ENCODE measurements around the gene RNF144A.

The RNF144A gene

DNA sequence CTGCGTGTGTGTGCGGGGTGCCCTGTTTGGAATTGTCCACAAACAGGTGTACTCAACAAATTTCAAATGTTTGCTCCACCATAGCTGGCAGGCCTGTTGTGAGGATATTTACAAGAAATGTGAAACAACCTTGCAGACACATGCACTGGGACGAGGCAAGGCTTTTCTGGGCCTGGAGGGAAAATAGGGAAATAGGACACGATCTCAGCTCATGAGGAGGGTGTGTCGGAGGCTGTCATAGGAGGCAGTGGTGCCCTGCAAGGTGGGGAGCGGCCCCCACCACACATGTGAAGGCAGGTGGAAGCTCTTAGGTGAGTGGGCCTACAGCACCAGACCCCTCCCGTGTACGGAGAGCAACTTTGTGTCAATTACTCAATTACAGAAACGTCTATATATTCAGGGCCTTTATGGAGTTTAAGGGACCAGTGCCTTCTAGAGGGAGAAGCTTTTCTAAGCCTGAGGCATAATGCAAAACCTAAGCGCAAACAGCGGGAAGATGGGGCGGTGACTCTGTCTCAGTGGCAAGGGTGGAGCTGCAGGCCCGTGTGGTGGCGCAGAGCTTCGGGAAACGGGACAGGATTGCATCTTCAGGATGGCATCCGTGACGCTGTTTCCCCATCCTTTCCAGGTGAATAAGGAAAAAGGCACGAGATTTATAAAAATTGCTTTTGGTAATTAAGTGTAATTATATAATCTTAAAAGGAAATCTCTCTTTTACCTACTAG lies 48.0 kb downstream of the RNF144A start:
- H2AFZ ChIP-seq (ENCODE audit: low read depth, low read length) = no peak overlapping the region
- no peak overlapping the region for H3K4me3 ChIP-seq (ENCODE audit: low read length)
- no peaks in the 10 kb centered on the region for H3K4me1 ChIP-seq (ENCODE audit: insufficient read depth, low read length)
- H3K36me3 ChIP-seq (ENCODE audit: insufficient read depth, low read length) = peaks cover 3% of the 10 kb centered on the region
- H3K27me3 ChIP-seq (ENCODE audit: insufficient read depth, low read length) = no peaks in the 10 kb centered on the region
- peaks cover 9% of the 10 kb centered on the region for H3K9me3 ChIP-seq (ENCODE audit: low read length)

- H3K4me3 ChIP-seq (ENCODE audit: low read length) = no peak overlapping the region
- H3K9me3 ChIP-seq (ENCODE audit: low read length) = peaks cover 12% of the 10 kb centered on the region
- no peaks in the 10 kb centered on the region for H3K27me3 ChIP-seq (ENCODE audit: insufficient read depth, low read length)
- H3K4me1 ChIP-seq (ENCODE audit: insufficient read depth, low read length) = no peaks in the 10 kb centered on the region
- no peak overlapping the region for H2AFZ ChIP-seq (ENCODE audit: low read depth, low read length)
- H3K36me3 ChIP-seq (ENCODE audit: insufficient read depth, low read length) = peaks cover 8% of the 10 kb centered on the region
Observed at GRCh38 chr2:6966446-6966940, 49.3 kb downstream of the RNF144A start.

GRCh38 chr2:6967301-6967700 lies 50.1 kb downstream of the RNF144A start:
- Histone ChIP-seq H2AFZ (ENCODE audit: low read depth, low read length) (no peak overlapping the region), H3K36me3 (ENCODE audit: insufficient read depth, low read length) (peaks cover 15% of the 10 kb centered on the region), H3K27me3 (ENCODE audit: insufficient read depth, low read length) (no peaks in the 10 kb centered on the region), H3K9me3 (ENCODE audit: low read length) (peaks cover 14% of the 10 kb centered on the region), H3K4me3 (ENCODE audit: low read length) (no peak overlapping the region), H3K4me1 (ENCODE audit: insufficient read depth, low read length) (no peaks in the 10 kb centered on the region)

DNA sequence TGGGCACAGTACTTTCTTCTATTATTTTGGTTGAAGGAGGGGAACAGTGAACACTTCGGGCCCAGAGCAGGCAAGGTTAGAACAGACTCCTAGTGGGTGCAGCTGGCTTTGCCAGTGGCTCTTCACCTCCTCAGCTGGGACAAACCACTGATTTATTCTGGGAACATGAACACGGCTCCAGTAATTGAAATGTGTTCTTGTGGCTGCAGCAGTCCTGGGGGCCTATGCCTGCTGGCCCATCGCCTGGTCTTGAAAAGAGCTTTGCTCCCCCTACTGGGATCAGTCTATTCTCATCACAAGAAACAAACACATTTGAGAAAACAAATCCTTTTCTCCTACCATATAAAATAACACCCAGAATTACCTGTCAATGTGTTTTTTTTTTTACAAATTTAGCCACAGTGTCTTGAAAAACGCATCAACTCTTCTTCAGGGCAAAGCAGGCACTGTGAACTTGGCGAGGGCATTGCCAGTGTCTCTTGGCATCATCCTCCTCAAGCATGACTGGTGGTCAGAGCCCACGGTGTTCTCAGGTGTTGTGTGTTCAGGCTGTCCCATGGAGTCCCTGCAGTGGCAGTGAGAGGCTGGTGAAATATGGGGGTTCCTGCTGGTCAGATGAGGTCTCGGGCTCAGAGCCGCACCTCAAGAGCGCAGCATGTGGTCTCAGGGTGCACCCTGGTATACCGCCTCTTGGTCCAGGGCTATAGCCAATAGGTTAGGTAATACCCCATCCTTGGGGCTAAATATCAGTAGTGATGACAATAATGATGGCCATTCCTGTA lies 51.3 kb downstream of the RNF144A start:
- Histone ChIP-seq H2AFZ (ENCODE audit: low read depth, low read length) (no peak overlapping the region), H3K4me3 (ENCODE audit: low read length) (no peak overlapping the region), H3K36me3 (ENCODE audit: insufficient read depth, low read length) (peaks cover 16% of the 10 kb centered on the region), H3K4me1 (ENCODE audit: insufficient read depth, low read length) (no peaks in the 10 kb centered on the region), H3K27me3 (ENCODE audit: insufficient read depth, low read length) (no peaks in the 10 kb centered on the region), H3K9me3 (ENCODE audit: low read length) (peaks cover 14% of the 10 kb centered on the region)

GRCh38 chr2:6970551-6970950 lies 53.3 kb downstream of the RNF144A start:
- H3K27me3 ChIP-seq (ENCODE audit: insufficient read depth, low read length) = no peaks in the 10 kb centered on the region
- H3K36me3 ChIP-seq (ENCODE audit: insufficient read depth, low read length) = peaks cover 19% of the 10 kb centered on the region

GRCh38 chr2:6970976-6971480 lies 53.8 kb downstream of the RNF144A start:
- H3K4me3 ChIP-seq (ENCODE audit: low read length) = no peak overlapping the region
- H3K36me3 ChIP-seq (ENCODE audit: insufficient read depth, low read length) = peaks cover 19% of the 10 kb centered on the region
- no peaks in the 10 kb centered on the region for H3K27me3 ChIP-seq (ENCODE audit: insufficient read depth, low read length)
- H3K9me3 ChIP-seq (ENCODE audit: low read length) = peaks cover 12% of the 10 kb centered on the region
- no peaks in the 10 kb centered on the region for H3K4me1 ChIP-seq (ENCODE audit: insufficient read depth, low read length)
- H2AFZ ChIP-seq (ENCODE audit: low read depth, low read length) = no peak overlapping the region

More at GRCh38 chr2:6970551-6970950, 53.3 kb downstream of the RNF144A start:
- peaks cover 12% of the 10 kb centered on the region for H3K9me3 ChIP-seq (ENCODE audit: low read length)
- no peak overlapping the region for H2AFZ ChIP-seq (ENCODE audit: low read depth, low read length)
- H3K4me1 ChIP-seq (ENCODE audit: insufficient read depth, low read length) = no peaks in the 10 kb centered on the region
- no peak overlapping the region for H3K4me3 ChIP-seq (ENCODE audit: low read length)

GRCh38 chr2:6971502-6971901 lies 54.3 kb downstream of the RNF144A start:
- H3K4me3 ChIP-seq (ENCODE audit: low read length) = no peak overlapping the region
- H3K36me3 ChIP-seq (ENCODE audit: insufficient read depth, low read length) = peaks cover 19% of the 10 kb centered on the region
- H2AFZ ChIP-seq (ENCODE audit: low read depth, low read length) = no peak overlapping the region
- peaks cover 12% of the 10 kb centered on the region for H3K9me3 ChIP-seq (ENCODE audit: low read length)
- no peaks in the 10 kb centered on the region for H3K27me3 ChIP-seq (ENCODE audit: insufficient read depth, low read length)
- H3K4me1 ChIP-seq (ENCODE audit: insufficient read depth, low read length) = no peaks in the 10 kb centered on the region

DNA sequence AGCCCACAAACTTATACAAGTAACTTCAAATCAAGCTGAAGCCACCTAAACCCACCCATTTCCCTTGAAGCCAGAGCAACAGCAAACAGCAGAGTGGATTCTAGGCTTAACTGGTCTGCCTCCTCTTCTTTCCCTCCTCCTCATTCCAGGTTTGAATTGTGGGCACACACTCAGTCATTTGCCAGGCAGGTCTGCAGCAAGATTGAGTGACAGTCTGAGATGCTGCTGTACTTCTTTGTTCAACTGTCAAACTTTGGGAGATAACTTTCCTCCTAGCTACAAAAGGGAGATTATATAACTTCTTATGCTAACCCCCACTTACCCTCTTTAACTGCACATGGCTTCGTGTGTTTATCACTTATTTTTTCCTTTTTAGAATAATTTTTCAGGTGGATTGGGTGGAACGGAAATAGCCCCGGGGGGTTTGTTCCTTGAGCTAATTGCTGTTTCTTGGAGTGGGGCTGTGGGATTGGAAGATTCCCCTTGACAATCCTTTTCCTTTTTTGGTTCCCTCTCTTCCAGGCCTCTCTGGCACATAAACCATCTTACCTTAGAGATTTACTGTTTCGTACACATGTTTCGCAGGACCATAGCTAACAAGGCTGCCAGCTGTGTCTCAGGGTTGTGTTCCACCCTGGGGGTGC lies 55.0 kb downstream of the RNF144A start:
- Histone ChIP-seq H3K4me1 (ENCODE audit: insufficient read depth, low read length) (no peaks in the 10 kb centered on the region), H3K27me3 (ENCODE audit: insufficient read depth, low read length) (no peaks in the 10 kb centered on the region), H3K36me3 (ENCODE audit: insufficient read depth, low read length) (peaks cover 19% of the 10 kb centered on the region), H2AFZ (ENCODE audit: low read depth, low read length) (no peak overlapping the region), H3K9me3 (ENCODE audit: low read length) (peaks cover 12% of the 10 kb centered on the region), H3K4me3 (ENCODE audit: low read length) (no peak overlapping the region)

DNA sequence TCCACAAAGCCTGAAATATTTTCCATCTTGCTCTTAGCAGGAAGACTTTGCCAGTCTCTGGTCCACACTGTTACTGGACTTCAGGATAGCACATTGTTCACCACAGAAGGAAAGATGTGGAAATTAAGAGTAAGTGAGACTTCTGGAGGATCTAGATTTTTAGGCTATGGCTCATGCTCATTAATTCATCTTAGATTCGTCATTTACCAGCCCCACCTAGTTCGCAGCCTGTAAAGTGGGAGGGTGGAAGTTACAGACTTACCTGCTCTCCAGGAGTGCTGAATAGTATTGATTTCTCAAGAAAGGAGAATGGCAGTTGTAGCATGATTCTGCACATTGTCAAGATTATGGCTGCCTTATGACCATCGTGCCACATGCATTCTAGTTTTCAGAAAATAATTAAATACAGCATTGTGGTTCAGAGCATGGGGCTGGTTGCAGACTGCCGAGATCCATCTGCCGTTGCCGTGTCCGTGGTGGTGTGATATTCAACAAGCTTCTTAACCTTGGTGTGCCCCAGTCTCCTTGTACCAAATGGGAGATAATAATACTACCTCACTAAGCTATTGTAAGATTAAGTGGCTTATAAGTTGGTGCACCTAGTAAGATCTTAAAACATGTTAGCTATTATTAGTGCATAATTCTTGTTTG lies 56.8 kb downstream of the RNF144A start:
- no peak overlapping the region for H2AFZ ChIP-seq (ENCODE audit: low read depth, low read length)
- H3K9me3 ChIP-seq (ENCODE audit: low read length) = peaks cover 16% of the 10 kb centered on the region
- H3K36me3 ChIP-seq (ENCODE audit: insufficient read depth, low read length) = peaks cover 23% of the 10 kb centered on the region
- H3K4me3 ChIP-seq (ENCODE audit: low read length) = no peak overlapping the region
- H3K4me1 ChIP-seq (ENCODE audit: insufficient read depth, low read length) = no peaks in the 10 kb centered on the region
- H3K27me3 ChIP-seq (ENCODE audit: insufficient read depth, low read length) = no peaks in the 10 kb centered on the region

- no peak overlapping the region for H2AFZ ChIP-seq (ENCODE audit: low read depth, low read length)
Observed at GRCh38 chr2:6975988-6976387, 58.8 kb downstream of the RNF144A start.

GRCh38 chr2:6977113-6977741 lies 60.0 kb downstream of the RNF144A start:
- H3K4me1 ChIP-seq (ENCODE audit: insufficient read depth, low read length) = no peaks in the 10 kb centered on the region
- peaks cover 9% of the 10 kb centered on the region for H3K36me3 ChIP-seq (ENCODE audit: insufficient read depth, low read length)
- no peak overlapping the region for H2AFZ ChIP-seq (ENCODE audit: low read depth, low read length)
- no peaks in the 10 kb centered on the region for H3K27me3 ChIP-seq (ENCODE audit: insufficient read depth, low read length)
- peaks cover 13% of the 10 kb centered on the region for H3K9me3 ChIP-seq (ENCODE audit: low read length)
- H3K4me3 ChIP-seq (ENCODE audit: low read length) = no peak overlapping the region

More at GRCh38 chr2:6975988-6976387, 58.8 kb downstream of the RNF144A start:
- H3K9me3 ChIP-seq (ENCODE audit: low read length) = peaks cover 14% of the 10 kb centered on the region
- H3K27me3 ChIP-seq (ENCODE audit: insufficient read depth, low read length) = no peaks in the 10 kb centered on the region
- no peak overlapping the region for H3K4me3 ChIP-seq (ENCODE audit: low read length)
- H3K4me1 ChIP-seq (ENCODE audit: insufficient read depth, low read length) = no peaks in the 10 kb centered on the region
- peaks cover 16% of the 10 kb centered on the region for H3K36me3 ChIP-seq (ENCODE audit: insufficient read depth, low read length)

DNA sequence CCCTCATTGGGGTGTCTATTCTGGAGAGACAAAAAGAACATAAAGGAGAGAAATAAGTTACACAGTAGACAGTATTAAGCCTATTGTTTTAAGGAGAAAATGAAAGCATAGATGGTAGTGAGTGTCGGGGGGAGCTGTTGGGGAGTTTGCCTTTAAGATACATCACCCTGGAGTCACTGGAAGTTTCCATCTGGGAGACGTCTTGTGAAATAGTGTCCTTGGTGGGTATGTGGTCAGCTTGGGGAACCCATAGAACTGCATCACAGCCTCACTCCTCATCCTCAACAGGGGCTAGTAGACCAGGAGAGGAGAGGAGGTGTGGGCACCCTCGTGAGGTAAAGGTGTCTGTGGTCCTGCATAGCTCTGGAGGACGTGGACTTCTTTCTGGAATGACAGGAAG lies 60.6 kb downstream of the RNF144A start:
- Histone ChIP-seq H3K9me3 (ENCODE audit: low read length) (peaks cover 13% of the 10 kb centered on the region), H3K4me1 (ENCODE audit: insufficient read depth, low read length) (peaks cover 2% of the 10 kb centered on the region), H2AFZ (ENCODE audit: low read depth, low read length) (no peak overlapping the region), H3K27me3 (ENCODE audit: insufficient read depth, low read length) (no peaks in the 10 kb centered on the region), H3K4me3 (ENCODE audit: low read length) (no peak overlapping the region), H3K36me3 (ENCODE audit: insufficient read depth, low read length) (peaks cover 7% of the 10 kb centered on the region)
